HG03175 (cell line): Measurements from ENCODE around the gene SPIN2B.

Experiments
- ATAC-seq: cut with Tn5 transposase; IDR thresholded peaks from one replicate; pipeline ENCODE4 v1.9.1; 2021; ENCODE audit warnings: mild to moderate bottlenecking, moderate library complexity; ENCODE audit not compliant: unreplicated experiment

SPIN2B gene

GRCh38 chrX:57074458-57074857 is 46.9 kb downstream of the SPIN2B start:
- ATAC-seq: no peak

- ATAC-seq: no peak
These were observed 51.0 kb downstream of the SPIN2B start for GRCh38 chrX:57070185-57070984.
